Keratinocyte (primary cell): ENCODE results near the gene SMPD2. TPM values are rescaled to one million over a fixed set of nuclear protein-coding genes. Genes with fewer than 3 reads are reported as not detected.

ENCODE experiments used
- DNase-seq: peaks from one replicate; pipeline ENCODE4 v3.0.0-alpha.2; 2011; ENCODE audit warnings: low read depth, missing footprints, low spot score
- FAIRE-seq: peaks from 2 replicates; lab custom pipeline; 2011; peaks lifted over from hg19 to GRCh38; lab: Jason Lieb, UNC
- H2AFZ ChIP-seq: 2 replicates; pipeline ENCODE4 v1.6.0; 2012; ENCODE audit warnings: low read length, control low read depth, inconsistent platforms; ENCODE audit not compliant: control insufficient read depth
- H3K27ac ChIP-seq: 2 replicates; pipeline ENCODE4 v1.5.1; 2011; ENCODE audit warnings: low read length; ENCODE audit not compliant: control insufficient read depth, insufficient read depth
- H3K27me3 ChIP-seq: 3 replicates; pipeline ENCODE4 v1.6.0; 2011; ENCODE audit warnings: low read length; ENCODE audit not compliant: control insufficient read depth, insufficient read depth; ENCODE audit errors: extremely low read depth
- H3K36me3 ChIP-seq, 2 experiments: 2 replicates in 1 of 2; 3 replicates in 1 of 2; pipeline ENCODE4 v1.5.1; 2011; ENCODE audit warnings: low read length in 2 of 2, mild to moderate bottlenecking in 1 of 2; ENCODE audit not compliant: control insufficient read depth in 2 of 2, insufficient read depth in 2 of 2; ENCODE audit errors: extremely low read depth in 1 of 2
- H3K4me1 ChIP-seq: 3 replicates; pipeline ENCODE4 v1.5.1; 2011; ENCODE audit warnings: low read length; ENCODE audit not compliant: control insufficient read depth, insufficient read depth; ENCODE audit errors: extremely low read depth
- H3K4me2 ChIP-seq: 3 replicates; pipeline ENCODE4 v1.6.0; 2011; ENCODE audit warnings: low read depth, low read length; ENCODE audit not compliant: control insufficient read depth, insufficient read depth; ENCODE audit errors: extremely low read depth
- H3K4me3 ChIP-seq, 3 experiments: fragments of 200-600 bp in 1 of 3; sonication (generic) in 1 of 3; 2 replicates in 2 of 3; 3 replicates in 1 of 3; pipeline ENCODE4 v1.5.1; 2011 to 2016; ENCODE audit warnings: low read length in 3 of 3, mild to moderate bottlenecking in 3 of 3, control low read depth in 2 of 3, inconsistent platforms in 1 of 3, low read depth in 1 of 3, mixed read lengths in 1 of 3, mixed run types in 1 of 3, moderate library complexity in 1 of 3; ENCODE audit not compliant: control insufficient read depth in 2 of 3, insufficient read depth in 2 of 3; ENCODE audit errors: extremely low read depth in 1 of 3
- H3K79me2 ChIP-seq: 2 replicates; pipeline ENCODE4 v1.6.0; 2012; ENCODE audit warnings: low read length; ENCODE audit not compliant: control insufficient read depth, insufficient read depth
- H3K9ac ChIP-seq: 3 replicates; pipeline ENCODE4 v1.6.0; 2011; ENCODE audit warnings: low read length; ENCODE audit not compliant: control insufficient read depth, insufficient read depth; ENCODE audit errors: extremely low read depth
- H3K9me1 ChIP-seq: 3 replicates; pipeline ENCODE4 v1.6.0; 2011; ENCODE audit warnings: low read length; ENCODE audit not compliant: control insufficient read depth, insufficient read depth; ENCODE audit errors: extremely low read depth
- H3K9me3 ChIP-seq: 2 replicates; pipeline ENCODE4 v1.5.1; 2012; ENCODE audit warnings: low read depth, low read length; ENCODE audit not compliant: control insufficient read depth
- H4K20me1 ChIP-seq: 3 replicates; pipeline ENCODE4 v1.6.0; 2011; ENCODE audit warnings: low read length; ENCODE audit not compliant: control insufficient read depth, insufficient read depth; ENCODE audit errors: extremely low read depth
- CTCF ChIP-seq, 3 experiments: IDR thresholded peaks in 1 of 3; conservative IDR thresholded peaks in 1 of 3; optimal IDR thresholded peaks in 1 of 3; 2 replicates in 2 of 3; 3 replicates in 1 of 3; pipeline versions ENCODE3 to v1.5.1; 2011; ENCODE audit warnings: low read length in 3 of 3, mild to moderate bottlenecking in 3 of 3, moderate library complexity in 2 of 3, control low read depth in 1 of 3, inconsistent platforms in 1 of 3; ENCODE audit not compliant: insufficient read depth in 2 of 3; ENCODE audit errors: extremely low read depth in 1 of 3
- EZH2 ChIP-seq: IDR thresholded peaks from one replicate; pipeline ENCODE4 v1.6.1; 2012; ENCODE audit warnings: inconsistent platforms, mild to moderate bottlenecking, low read length, moderate library complexity
- dilution Hi-C: fragments of 300-500 bp; cut with MboI; formaldehyde crosslinking; loops from one replicate; pipeline ENCODE4 v1.7.0; 2020; ENCODE audit warnings: low sequenced_read_pairs; ENCODE audit not compliant: extremely low pct_ligation_motif_present
- polyA plus RNA-seq, 5 experiments: library from polyadenylated mRNA; depleted of rRNA in 3 of 5; stranded (reverse) in 3 of 5; stranded (forward) in 1 of 5; unstranded in 1 of 5; fragments of >200 nt; gene quantifications; 1 replicate in 1 of 5; 2 replicates in 3 of 5; 3 replicates in 1 of 5; pipeline versions ENCODE4 v1.2.1 to v1.2.3, GENCODE V29; 2011 to 2012; ENCODE audit warnings: missing spikeins in 2 of 5, low read depth in 1 of 5, low replicate concordance in 1 of 5

SMPD2 gene
- polyA plus RNA-seq, 1 donor (not counting 4 experiments of a cell fraction or from before 2014, with no cell fraction given) = 11.7 TPM

DNA sequence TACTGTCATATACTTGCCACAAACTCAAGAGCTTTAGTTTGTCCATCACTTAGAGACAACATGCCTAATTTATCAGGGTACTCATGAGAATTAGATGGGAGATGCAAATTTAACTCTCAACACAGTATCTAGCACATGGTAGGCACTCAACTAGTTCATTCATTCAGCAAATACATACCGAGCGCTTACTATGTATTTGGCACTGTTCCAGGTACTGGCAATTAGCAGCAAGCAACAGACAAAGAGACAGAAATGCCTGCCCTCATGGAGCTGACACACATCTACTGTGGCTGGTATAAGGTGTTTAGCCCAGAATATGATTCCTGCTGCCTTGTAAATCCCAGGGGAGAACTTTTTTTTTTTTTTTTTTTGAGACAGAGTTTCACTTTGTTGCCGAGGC, 10.3 kb downstream of the SMPD2 start:
- H3K79me2 ChIP-seq = peaks cover 2% of the 10 kb centered on the region
- H4K20me1 ChIP-seq = no peaks in the 10 kb centered on the region
- DNase-seq (no peak), FAIRE-seq (no peak)
- H3K36me3 ChIP-seq = peaks cover 17 to 29% of the 10 kb centered on the region in 2 experiments
- no peak overlapping the region for H2AFZ ChIP-seq
- no peak overlapping the region for H3K27ac ChIP-seq
- TF ChIP-seq EZH2 (no peak), CTCF (optimal IDR thresholded peaks at IDR 0.05 in 1 of 3, IDR thresholded peaks at IDR 0.05 in 1 of 3, conservative IDR thresholded peaks at IDR 0.05 in 1 of 3; ENCODE audit: extremely low read depth in 1 of 3, insufficient read depth in 2 of 3, low read length in 3 of 3) (no peak)
- H3K9me3 ChIP-seq = no peaks in the 10 kb centered on the region
- no peak overlapping the region for H3K4me3 ChIP-seq
- dilution Hi-C loops = no loop called here
- H3K4me1 ChIP-seq = peaks cover 3% of the 10 kb centered on the region
- H3K9ac ChIP-seq = no peak overlapping the region
- no peak overlapping the region for H3K4me2 ChIP-seq
- no peaks in the 10 kb centered on the region for H3K9me1 ChIP-seq
- no peaks in the 10 kb centered on the region for H3K27me3 ChIP-seq

GRCh38 chr6:109451376-109451775, 10.9 kb downstream of the SMPD2 start:
- Histone ChIP-seq H3K9ac (no peak overlapping the region), H4K20me1 (no peaks in the 10 kb centered on the region), H3K27ac (no peak overlapping the region), H3K4me3 (no peak overlapping the region), H3K36me3 (peaks cover 13 to 26% of the 10 kb centered on the region in 2 experiments), H2AFZ (no peak overlapping the region), H3K27me3 (no peaks in the 10 kb centered on the region), H3K4me2 (no peak overlapping the region), H3K4me1 (peaks cover 8% of the 10 kb centered on the region), H3K79me2 (peaks cover 2% of the 10 kb centered on the region), H3K9me1 (no peaks in the 10 kb centered on the region), H3K9me3 (no peaks in the 10 kb centered on the region)
- DNase-seq = no peak
- no peak for FAIRE-seq
- dilution Hi-C loops = no loop called here
- TF ChIP-seq EZH2 (no peak), CTCF (optimal IDR thresholded peaks at IDR 0.05 in 1 of 3, IDR thresholded peaks at IDR 0.05 in 1 of 3, conservative IDR thresholded peaks at IDR 0.05 in 1 of 3; ENCODE audit: extremely low read depth in 1 of 3, insufficient read depth in 2 of 3, low read length in 3 of 3) (no peak)
